Right cardiac atrium (tissue), 5 donors: ENCODE results near the gene FGD5. TPM values are rescaled to one million over a fixed set of nuclear protein-coding genes. Genes with fewer than 3 reads are reported as not detected.

ENCODE experiments used
- ATAC-seq, 2 donors: fragments of 200-7000 bp; cut with Tn5 transposase; one replicate each; pipeline versions ENCODE4 v1.8.0 to v1.9.1; 2020; ENCODE audit warnings: moderate library complexity in 2 of 2, mild to moderate bottlenecking in 1 of 2
- DNase-seq, 3 donors: peaks; one replicate each; pipeline ENCODE4 v3.0.0-alpha.2; 2020
- H3K27ac ChIP-seq: one replicate; pipeline ENCODE4 v1.5.1; 2013; ENCODE audit warnings: mild to moderate bottlenecking, low read length, control low read depth, moderate library complexity
- H3K27me3 ChIP-seq: one replicate; pipeline ENCODE4 v1.6.1; 2013; ENCODE audit not compliant: control insufficient read depth, insufficient read depth
- H3K4me1 ChIP-seq: one replicate; pipeline ENCODE4 v1.6.1; 2013; ENCODE audit warnings: low read length; ENCODE audit not compliant: control insufficient read depth, insufficient read depth
- H3K4me3 ChIP-seq: one replicate; pipeline ENCODE4 v1.5.1; 2013; ENCODE audit warnings: low read length, control low read depth
- H3K9me3 ChIP-seq: one replicate; pipeline ENCODE4 v1.6.1; 2013; ENCODE audit warnings: low read length; ENCODE audit not compliant: control insufficient read depth
- WGBS: extraction: QIAGEN DNeasy Blood & Tissue Kit; methylation state at CpG from one replicate; pipeline ENCODE4 v1.1.7; 2013; 5-methylcytosine and 5-hydroxymethylcytosine counted together
- intact Hi-C, 4 donors: fragments of 100-400 bp; cut with DNase I; formaldehyde crosslinking; loops; one replicate each; pipeline versions ENCODE4 v1.11.0 to v1.14.0; 2022 to 2023
- polyA plus RNA-seq: library from polyadenylated mRNA; stranded (reverse); fragments of 200-250 nt; gene quantifications from one replicate; pipeline ENCODE4 v1.2.3, GENCODE V29; 2013
- total RNA-seq, 4 donors: library from RNA; stranded (reverse); fragmentation: NEBNext Ultra II Directional; extraction: Animal tissue kit (Norgen Biotek cat#: 25700); gene quantifications; one replicate each; pipeline ENCODE4 v1.2.1, GENCODE V29; 2021
- donor health status: healthy with polysubstance abuse.
- donor health status: DM: no; HTN: yes; CAD: no.
- donor health status: DM: no; HTN: no; CAD: no.
- donor health status: DM: no; HTN: yes; CAD: no; lungs with severe emphysema.
- donor health status: DM: yes; HTN: yes; CAD: no.

Gene FGD5
- total and polyA plus RNA-seq, 5 donors = 8.6 to 30.5 (median 21.2) TPM

DNA sequence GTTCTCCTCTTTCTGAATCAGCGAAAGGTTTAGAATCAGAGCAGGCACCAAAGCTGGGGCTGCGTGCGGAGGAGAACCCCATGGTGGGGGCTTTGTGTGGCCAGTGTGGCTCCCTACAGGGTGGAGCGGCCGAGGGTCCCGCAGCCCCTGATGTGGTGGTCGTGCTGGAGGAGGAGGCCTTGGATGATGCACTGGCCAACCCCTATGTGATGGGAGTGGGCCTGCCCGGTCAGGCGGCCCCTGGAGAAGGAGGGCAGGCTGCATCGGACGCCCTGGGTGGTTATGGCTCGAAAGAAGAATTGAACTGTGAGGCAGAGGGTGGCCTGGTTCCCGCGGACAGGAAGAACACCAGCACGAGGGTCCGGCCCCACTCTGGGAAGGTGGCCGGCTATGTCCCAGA lies 1.4 kb downstream of the FGD5 start:
- no peak for ATAC-seq
- Histone ChIP-seq H3K9me3 (no peaks in the 10 kb centered on the region), H3K27ac (no peak overlapping the region), H3K4me1 (peaks cover 3% of the 10 kb centered on the region), H3K27me3 (no peaks in the 10 kb centered on the region), H3K4me3 (no peak overlapping the region)
- intact Hi-C loops = no loop called here
- WGBS = 94% methylated on average over 17 of the region's 17 CpGs
- DNase-seq = peak in 1 of 3 donors; percentile 45

DNA sequence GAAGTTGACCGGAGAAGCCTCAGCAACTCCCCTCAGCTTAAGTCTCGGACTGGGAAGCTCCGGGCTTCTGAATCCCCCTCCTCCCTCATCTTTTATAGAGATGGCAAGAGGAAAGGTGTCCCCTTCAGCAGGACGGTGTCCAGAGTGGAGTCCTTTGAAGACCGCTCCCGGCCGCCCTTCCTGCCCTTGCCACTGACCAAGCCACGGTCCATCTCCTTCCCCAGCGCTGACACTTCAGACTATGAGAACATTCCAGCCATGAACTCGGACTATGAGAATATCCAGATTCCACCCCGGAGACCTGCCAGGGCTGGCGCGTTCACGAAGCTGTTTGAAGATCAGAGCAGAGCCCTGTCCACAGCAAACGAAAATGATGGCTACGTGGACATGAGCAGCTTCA lies 2.4 kb downstream of the FGD5 start:
- DNase-seq = peak in 2 of 3 donors; percentile 26 to 35
- no peak overlapping the region for H3K27ac ChIP-seq
- H3K4me1 ChIP-seq = peaks cover 3% of the 10 kb centered on the region
- no peaks in the 10 kb centered on the region for H3K9me3 ChIP-seq
- no peak for ATAC-seq
- no peak overlapping the region for H3K4me3 ChIP-seq
- intact Hi-C loops = no loop called here
- no peaks in the 10 kb centered on the region for H3K27me3 ChIP-seq
- WGBS = 83% methylated on average over 16 of the region's 16 CpGs

DNA sequence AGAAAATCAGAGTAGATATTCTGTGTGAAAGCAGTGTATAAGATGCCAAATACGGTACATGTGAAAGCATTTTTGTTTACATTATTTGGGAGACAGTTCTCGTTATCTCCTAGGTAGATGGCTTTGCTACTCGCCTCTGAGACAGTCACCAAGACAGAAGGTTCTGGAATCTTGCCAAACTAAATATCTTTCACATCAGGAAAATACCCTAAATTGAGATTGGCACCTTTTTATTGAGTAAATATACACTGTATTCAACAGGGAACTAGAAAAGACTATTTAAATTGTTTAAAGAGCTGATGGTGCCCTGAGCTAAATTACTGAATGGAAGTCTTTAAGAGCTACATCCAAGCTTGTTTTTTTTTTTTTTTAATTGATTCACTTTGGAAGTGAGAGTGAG lies 3.4 kb downstream of the FGD5 start:
- 82% methylated on average over 3 of the region's 3 CpGs for WGBS
- ATAC-seq = no peak
- intact Hi-C loops = no loop called here
- Histone ChIP-seq H3K9me3 (no peaks in the 10 kb centered on the region), H3K4me3 (no peak overlapping the region), H3K27ac (no peak overlapping the region), H3K27me3 (no peaks in the 10 kb centered on the region), H3K4me1 (peaks cover 3% of the 10 kb centered on the region)
- DNase-seq = no peak

DNA sequence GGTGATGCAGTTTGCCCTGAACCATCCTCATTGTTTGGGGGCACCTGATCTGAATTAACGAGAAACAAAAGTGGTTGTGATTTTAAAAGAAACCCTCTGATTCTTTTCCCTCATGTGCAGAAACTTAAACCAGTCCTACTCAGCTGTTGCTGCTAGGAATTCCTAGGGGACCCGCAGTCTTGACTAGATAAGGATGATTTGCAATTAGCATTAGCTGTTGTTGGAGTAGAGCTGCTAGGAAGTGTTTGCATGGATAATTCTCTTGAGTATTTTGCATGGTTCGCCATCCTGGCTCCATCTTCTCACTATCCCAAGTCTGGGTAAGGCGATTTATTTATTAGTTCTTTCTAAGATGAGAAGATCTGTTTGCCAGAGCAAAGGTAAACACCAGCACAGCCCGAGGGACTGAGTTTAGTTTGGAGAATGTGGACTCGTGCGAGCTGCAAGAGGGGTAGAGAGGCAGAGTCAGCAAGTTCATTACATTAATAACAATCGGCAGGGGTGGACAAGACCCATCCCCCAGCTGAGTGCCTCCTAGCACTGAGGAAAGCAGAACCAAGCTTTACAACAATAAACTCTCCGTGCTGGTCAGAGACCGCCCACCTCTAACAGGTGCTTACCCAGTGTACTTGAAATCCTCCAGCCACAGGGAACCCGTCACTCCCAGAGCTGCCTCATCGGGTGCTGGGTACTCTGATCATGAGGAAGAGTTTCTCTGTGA lies 4.1 kb downstream of the FGD5 start:
- WGBS = 34% methylated on average over 12 of the region's 12 CpGs
- Histone ChIP-seq H3K9me3 (no peaks in the 10 kb centered on the region), H3K4me1 (peaks cover 3% of the 10 kb centered on the region), H3K27me3 (no peaks in the 10 kb centered on the region), H3K4me3 (no peak overlapping the region), H3K27ac (no peak overlapping the region)
- intact Hi-C loops = no loop called here
- DNase-seq = no peak
- ATAC-seq = peak in 1 of 2 donors; percentile 8

DNA sequence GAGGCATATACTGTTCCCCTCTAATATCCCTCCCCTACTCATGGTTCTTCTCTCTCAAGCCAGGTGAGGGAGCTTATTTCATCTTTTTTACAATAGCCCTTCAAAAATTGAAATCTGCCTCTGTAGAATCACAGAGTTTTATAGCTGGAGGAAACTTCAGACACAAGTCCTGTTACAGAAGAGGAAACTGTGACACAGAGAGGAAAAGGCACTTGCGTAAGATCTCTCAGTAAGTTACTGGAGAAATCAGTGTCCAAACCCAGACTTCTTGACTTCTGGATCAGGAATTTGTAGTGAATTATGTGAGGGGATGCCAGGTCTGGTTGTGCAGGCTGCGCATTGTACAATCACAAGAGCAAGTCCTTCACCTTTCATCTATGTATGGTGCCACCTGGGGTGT lies 4.6 kb downstream of the FGD5 start:
- Histone ChIP-seq H3K27me3 (no peaks in the 10 kb centered on the region), H3K27ac (no peak overlapping the region)

DNA sequence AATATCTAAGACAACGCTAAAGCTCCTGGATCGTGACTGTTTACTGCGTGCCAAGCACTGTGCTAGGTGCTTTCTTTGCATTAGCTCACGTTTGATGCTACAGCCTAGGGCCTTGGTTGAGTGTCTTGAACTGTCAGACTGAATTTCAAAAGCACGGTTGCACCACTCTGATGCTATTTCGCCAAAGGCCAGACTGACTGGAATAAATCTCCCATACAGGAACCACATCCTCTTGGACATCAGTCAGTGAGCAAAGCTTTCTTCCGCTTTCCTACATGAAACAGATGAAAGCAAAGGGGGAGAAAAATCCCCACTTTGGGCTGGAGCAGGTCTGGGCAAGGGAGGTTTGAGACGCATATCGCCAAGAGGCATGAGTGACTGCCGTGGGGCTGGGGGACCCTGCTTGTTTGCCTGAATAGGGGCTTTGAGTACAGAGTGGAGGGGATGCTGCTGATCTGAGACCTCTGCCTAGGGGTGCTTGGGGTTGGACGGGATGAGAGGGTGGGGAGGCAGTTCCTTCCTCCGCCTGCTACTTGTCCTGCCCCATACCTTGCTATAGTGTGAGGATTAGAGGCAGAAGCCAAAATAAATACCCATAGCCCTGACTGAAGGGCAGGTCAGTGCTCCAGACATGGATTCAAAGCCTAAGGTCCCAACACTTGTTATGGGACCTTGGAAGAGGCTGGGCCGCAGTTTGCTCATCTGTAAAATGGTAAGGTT lies 5.3 kb downstream of the FGD5 start:
- Histone ChIP-seq H3K9me3 (no peaks in the 10 kb centered on the region), H3K4me1 (peaks cover 3% of the 10 kb centered on the region), H3K27ac (no peak overlapping the region), H3K27me3 (no peaks in the 10 kb centered on the region), H3K4me3 (no peak overlapping the region)
- DNase-seq (no peak), ATAC-seq (peak; percentile 28 to 73)
- 63% methylated on average over 13 of the region's 13 CpGs for WGBS
- intact Hi-C loops = no loop called here

More for the DNA sequence above, 4.6 kb downstream of the FGD5 start:
- Histone ChIP-seq H3K4me3 (no peak overlapping the region), H3K9me3 (no peaks in the 10 kb centered on the region), H3K4me1 (peaks cover 3% of the 10 kb centered on the region)
- 76% methylated on average over 2 of the region's 2 CpGs for WGBS
- DNase-seq = no peak
- intact Hi-C loops = no loop called here
- ATAC-seq = peak in 1 of 2 donors; percentile 76

DNA sequence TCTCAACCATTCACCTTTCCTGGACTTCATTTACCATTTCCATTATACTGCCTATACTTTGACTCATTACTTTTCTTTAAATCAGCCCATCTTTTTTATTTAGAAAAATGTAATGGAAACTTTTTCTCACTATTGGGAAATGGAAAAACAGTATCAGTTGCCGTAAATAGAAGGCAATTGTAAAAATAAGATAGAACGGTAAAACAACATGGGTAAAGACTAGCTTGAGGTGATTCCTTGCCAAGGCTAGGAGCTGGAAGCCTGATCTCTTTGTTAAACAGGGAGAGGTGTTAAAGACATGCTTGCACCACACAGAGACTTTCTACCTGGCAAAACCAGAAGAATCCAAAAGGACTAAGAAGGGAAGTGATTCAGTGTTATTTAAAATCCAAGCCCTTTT lies 5.9 kb downstream of the FGD5 start:
- H3K4me1 ChIP-seq = peaks cover 3% of the 10 kb centered on the region
- intact Hi-C loops = no loop called here

DNA sequence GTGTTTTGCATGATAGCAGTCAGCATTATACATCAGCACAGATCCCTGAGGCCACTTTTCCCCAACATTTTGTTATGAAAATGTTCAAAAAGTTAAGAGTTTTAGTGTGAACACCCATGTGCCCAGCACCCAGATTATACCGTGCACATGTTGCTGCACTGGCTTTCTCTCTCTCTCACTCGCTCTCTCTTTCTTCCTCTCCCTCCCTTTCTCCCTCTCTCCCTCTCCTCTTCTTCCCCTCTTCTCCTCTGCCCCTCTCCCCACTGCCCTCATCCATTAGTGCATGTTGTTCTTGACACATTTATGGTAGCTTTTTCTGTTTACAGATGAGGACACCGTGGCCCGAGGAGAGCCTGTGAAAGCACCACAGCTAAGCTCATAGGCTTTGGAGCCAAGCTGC lies 7.3 kb downstream of the FGD5 start:
- peaks cover 3% of the 10 kb centered on the region for H3K4me1 ChIP-seq
- 75% methylated on average over 4 of the region's 4 CpGs for WGBS
- H3K27me3 ChIP-seq = no peaks in the 10 kb centered on the region
- no peak overlapping the region for H3K27ac ChIP-seq
- H3K4me3 ChIP-seq = no peak overlapping the region
- ATAC-seq (no peak), DNase-seq (no peak)
- intact Hi-C loops = no loop called here
- no peaks in the 10 kb centered on the region for H3K9me3 ChIP-seq

More for the DNA sequence above, 5.9 kb downstream of the FGD5 start:
- no peak overlapping the region for H3K27ac ChIP-seq
- H3K9me3 ChIP-seq = no peaks in the 10 kb centered on the region
- H3K27me3 ChIP-seq = no peaks in the 10 kb centered on the region
- no peak overlapping the region for H3K4me3 ChIP-seq
- 61% methylated on average over 2 of the region's 2 CpGs for WGBS
- ATAC-seq (peak in 1 of 2 donors; percentile 70), DNase-seq (no peak)

DNA sequence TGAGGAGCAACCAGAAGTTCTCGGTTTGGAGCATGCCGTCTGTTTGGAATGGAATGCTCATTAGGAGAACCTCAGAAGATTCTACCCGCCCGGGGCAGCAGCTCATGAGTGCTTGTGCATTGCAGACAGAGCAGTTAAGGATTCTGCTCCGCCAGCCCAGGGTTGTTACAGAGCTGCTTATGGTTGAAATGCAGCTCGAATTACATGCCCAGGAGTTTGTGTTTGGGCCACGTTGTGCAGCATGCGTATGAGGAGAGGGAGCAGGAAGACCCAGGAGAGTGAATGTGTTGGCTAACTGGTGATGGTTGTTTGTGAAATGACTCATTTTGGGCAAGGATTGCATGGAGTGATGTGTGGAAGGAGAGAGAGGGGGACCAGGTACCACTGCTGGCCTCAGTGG lies 9.0 kb downstream of the FGD5 start:
- Histone ChIP-seq H3K9me3 (no peaks in the 10 kb centered on the region), H3K27me3 (no peaks in the 10 kb centered on the region), H3K4me1 (peaks cover 3% of the 10 kb centered on the region), H3K4me3 (no peak overlapping the region), H3K27ac (no peak overlapping the region)
- WGBS = 72% methylated on average over 8 of the region's 8 CpGs
- ATAC-seq = no peak
- no peak for DNase-seq
- intact Hi-C loops = no loop called here

DNA sequence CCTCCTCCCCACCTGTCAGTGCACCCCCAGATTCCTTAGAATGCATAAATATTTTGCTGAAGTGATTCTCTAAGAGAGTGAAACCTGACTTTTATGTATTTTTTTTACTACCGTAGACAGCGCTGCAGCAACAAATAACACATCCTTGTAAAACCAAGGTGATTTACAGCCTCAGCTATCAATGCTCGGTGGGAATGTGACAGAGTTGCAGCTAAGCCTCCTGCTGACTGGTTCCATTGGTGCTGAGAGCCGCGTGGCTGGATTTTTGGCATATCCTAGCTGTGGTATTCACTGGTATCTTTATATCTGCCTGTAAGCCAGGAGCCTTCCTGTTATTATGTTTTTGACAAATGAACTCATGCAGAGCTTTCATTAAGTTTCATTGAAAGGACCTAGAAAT lies 11.0 kb downstream of the FGD5 start:
- Histone ChIP-seq H3K27ac (no peak overlapping the region), H3K9me3 (no peaks in the 10 kb centered on the region), H3K4me3 (no peak overlapping the region), H3K27me3 (no peaks in the 10 kb centered on the region), H3K4me1 (no peaks in the 10 kb centered on the region)
- DNase-seq (no peak), ATAC-seq (no peak)
- intact Hi-C loops = no loop called here
- WGBS = 39% methylated on average over 5 of the region's 5 CpGs

DNA sequence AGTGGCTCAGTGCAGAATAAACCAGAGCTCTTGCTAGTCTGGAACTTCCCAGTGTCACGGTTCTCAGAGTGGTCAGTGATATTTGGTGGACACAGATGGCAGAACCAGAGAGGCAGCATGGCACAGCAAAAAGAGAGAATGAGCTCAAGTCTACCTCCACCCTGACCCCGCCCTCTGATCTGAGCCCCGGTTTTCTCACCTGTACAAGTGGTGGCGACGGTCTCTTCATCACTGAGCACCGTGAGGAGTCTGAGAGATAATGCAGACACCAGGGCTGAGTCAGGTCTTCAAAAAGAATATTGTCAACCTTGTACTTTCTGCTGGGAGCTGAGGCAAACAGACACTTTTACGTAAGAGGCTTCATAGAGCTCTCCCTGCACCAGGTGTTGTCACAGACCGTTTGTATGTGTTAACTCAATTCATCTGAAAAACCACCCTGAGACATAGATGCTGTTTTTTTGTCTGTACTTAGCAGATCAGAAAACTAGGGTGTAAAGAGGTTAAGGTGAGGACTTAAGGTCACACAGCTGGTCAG lies 13.2 kb downstream of the FGD5 start:
- intact Hi-C loops = no loop called here
- no peak for DNase-seq
- WGBS = 72% methylated on average over 8 of the region's 8 CpGs

More for the DNA sequence above, 13.2 kb downstream of the FGD5 start:
- Histone ChIP-seq H3K9me3 (no peaks in the 10 kb centered on the region), H3K27me3 (no peaks in the 10 kb centered on the region), H3K27ac (no peak overlapping the region), H3K4me1 (peaks cover 8% of the 10 kb centered on the region), H3K4me3 (no peak overlapping the region)
- no peak for ATAC-seq
